GM13976 (cell line): Measurements from ENCODE around the gene BLZF1.

Experiments used
- DNase-seq: peaks from one replicate; pipeline ENCODE4 v3.0.0; 2012; ENCODE audit warnings: low spot score
- in situ Hi-C: fragments of 300-500 bp; cut with MboI; formaldehyde crosslinking; loops from one replicate; pipeline ENCODE4 v1.12.0; 2022; ENCODE audit warnings: low sequenced_read_pairs, mixed read lengths, inconsistent platforms; ENCODE audit not compliant: unreplicated experiment
- TF ChIP-seq, protein P1 (sequence below): IDR thresholded peaks from 2 replicates; pipeline ENCODE4 v1.5.1; 2012; ENCODE audit warnings: borderline replicate concordance, mild to moderate bottlenecking; ENCODE audit not compliant: insufficient read depth; ENCODE audit errors: extremely low read depth, missing control alignments, control extremely low read depth

Gene BLZF1

GRCh38 chr1:169368406-169368769, 393 bp downstream of the BLZF1 start:
- in situ Hi-C loops = no loop called here
- TF ChIP-seq, protein P1, sequence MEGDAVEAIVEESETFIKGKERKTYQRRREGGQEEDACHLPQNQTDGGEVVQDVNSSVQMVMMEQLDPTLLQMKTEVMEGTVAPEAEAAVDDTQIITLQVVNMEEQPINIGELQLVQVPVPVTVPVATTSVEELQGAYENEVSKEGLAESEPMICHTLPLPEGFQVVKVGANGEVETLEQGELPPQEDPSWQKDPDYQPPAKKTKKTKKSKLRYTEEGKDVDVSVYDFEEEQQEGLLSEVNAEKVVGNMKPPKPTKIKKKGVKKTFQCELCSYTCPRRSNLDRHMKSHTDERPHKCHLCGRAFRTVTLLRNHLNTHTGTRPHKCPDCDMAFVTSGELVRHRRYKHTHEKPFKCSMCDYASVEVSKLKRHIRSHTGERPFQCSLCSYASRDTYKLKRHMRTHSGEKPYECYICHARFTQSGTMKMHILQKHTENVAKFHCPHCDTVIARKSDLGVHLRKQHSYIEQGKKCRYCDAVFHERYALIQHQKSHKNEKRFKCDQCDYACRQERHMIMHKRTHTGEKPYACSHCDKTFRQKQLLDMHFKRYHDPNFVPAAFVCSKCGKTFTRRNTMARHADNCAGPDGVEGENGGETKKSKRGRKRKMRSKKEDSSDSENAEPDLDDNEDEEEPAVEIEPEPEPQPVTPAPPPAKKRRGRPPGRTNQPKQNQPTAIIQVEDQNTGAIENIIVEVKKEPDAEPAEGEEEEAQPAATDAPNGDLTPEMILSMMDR = no peak
- no peak for DNase-seq

GRCh38 chr1:169371404-169371803, 3.4 kb downstream of the BLZF1 start:
- in situ Hi-C loops = no loop called here
- no peak for DNase-seq
- TF ChIP-seq, protein P1 = no peak

DNA sequence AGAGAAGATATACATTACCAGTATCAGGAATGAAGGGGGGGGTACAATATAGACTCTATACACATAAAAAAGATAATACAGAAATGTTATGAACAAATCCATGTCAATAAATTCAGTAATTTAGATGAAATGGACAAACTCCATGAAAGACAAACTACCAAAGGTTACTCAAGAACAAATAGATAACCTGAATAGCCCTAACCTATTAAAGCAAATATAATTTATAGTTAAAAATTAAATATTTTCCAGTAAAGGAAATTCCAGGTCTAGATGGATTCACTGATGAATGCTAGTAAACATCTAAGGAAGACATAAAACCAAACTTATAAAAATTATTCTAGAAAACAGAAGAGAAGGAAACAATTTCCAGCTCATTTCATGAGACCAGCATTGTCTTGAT, 13.2 kb downstream of the BLZF1 start:
- no peak for DNase-seq
- in situ Hi-C loops = no loop called here

DNA sequence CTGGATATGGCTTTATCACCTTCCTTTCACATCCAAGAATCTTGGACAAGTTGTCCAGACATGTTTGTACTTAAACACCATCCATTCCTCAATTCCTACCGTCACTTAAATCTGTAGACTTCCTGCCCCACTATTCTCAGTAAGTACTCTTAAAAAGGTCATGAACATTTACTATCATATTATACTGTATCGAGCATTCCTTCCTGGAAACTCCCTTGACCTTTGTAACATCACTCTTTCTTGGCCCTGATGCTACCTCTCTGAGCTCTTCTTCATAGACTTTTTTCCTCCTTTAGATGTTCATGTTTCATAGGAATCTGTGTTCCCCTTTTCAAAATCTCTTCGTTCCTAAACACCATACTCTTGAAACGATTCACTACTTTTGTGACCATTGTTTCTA, 15.5 kb downstream of the BLZF1 start:
- in situ Hi-C loops = no loop called here
- no peak for DNase-seq
- TF ChIP-seq, protein P1 = no peak

More for the DNA sequence above, 13.2 kb downstream of the BLZF1 start:
- TF ChIP-seq, protein P1 = no peak

DNA sequence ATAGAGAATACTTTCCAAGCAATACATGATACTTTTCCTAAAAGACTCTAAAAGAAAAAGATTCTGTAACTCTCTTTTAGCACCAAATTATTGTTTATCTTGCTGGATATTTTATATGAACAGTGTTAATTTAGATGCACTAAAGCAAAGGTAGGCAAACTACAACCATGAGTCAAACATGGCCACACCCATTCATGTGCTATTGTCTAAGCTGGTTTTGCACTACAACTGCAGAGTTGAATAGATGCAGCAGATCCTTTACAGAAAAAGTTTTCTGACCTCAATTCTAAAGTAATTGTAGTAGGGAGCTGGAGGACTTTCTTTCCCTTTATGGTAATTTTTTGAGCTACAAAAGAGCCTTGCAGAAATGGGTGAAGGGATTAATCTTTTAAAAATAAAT, 19.4 kb downstream of the BLZF1 start:
- DNase-seq = no peak
- in situ Hi-C loops = no loop called here
- TF ChIP-seq, protein P1 = no peak

- in situ Hi-C loops = no loop called here
- TF ChIP-seq, protein P1 = no peak
These were observed 22.3 kb downstream of the BLZF1 start for GRCh38 chr1:169390303-169390702.

GRCh38 chr1:169392406-169392805, 24.4 kb downstream of the BLZF1 start:
- in situ Hi-C loops = no loop called here
- no peak for DNase-seq
- TF ChIP-seq, protein P1 = no peak

More at GRCh38 chr1:169390303-169390702, 22.3 kb downstream of the BLZF1 start:
- peak; percentile 16 for DNase-seq
